ENCODE data around the gene HPDL. TPM values are rescaled to one million over a fixed set of nuclear protein-coding genes. Genes with fewer than 3 reads are reported as not detected.

HPDL gene
- polyA plus RNA-seq, 3 donors from 2014 or later, result 0.90 to 2.2 (median 1.1) TPM

- no peak overlapping the region for H3K27ac Mint-ChIP-seq
- peaks cover 0 to 2% (median 0%) of the 10 kb centered on the region in 3 donors for H3K27me3 Mint-ChIP-seq (ENCODE audit: low read depth in 3 of 3)
- no peak overlapping the region for H3K4me3 Mint-ChIP-seq
- peaks cover 0 to 14% (median 0%) of the 10 kb centered on the region in 3 donors for H3K36me3 Mint-ChIP-seq
- DNase-seq, result no peak
- no peaks in the 10 kb centered on the region for H3K9me3 Mint-ChIP-seq
- peaks cover 11 to 15% of the 10 kb centered on the region in 2 donors for H3K4me1 Mint-ChIP-seq
Observed at GRCh38 chr1:45331436-45332345, 5.0 kb downstream of the HPDL start.

GRCh38 chr1:45332346-45332720 lies 5.6 kb downstream of the HPDL start:
- Mint-ChIP-seq H3K27ac (no peak overlapping the region), H3K36me3 (peaks cover 0 to 14% (median 0%) of the 10 kb centered on the region in 3 donors), H3K4me3 (no peak overlapping the region), H3K4me1 (peaks cover 11 to 19% of the 10 kb centered on the region in 2 donors), H3K9me3 (no peaks in the 10 kb centered on the region), H3K27me3 (ENCODE audit: low read depth in 3 of 3) (peaks cover 0 to 2% (median 0%) of the 10 kb centered on the region in 3 donors)
- DNase-seq, result no peak

- H3K4me3 Mint-ChIP-seq, result no peak overlapping the region
- H3K36me3 Mint-ChIP-seq, result peaks cover 0 to 10% (median 0%) of the 10 kb centered on the region in 3 donors
- peaks cover 30 to 35% of the 10 kb centered on the region in 2 donors for H3K4me1 Mint-ChIP-seq
- H3K27ac Mint-ChIP-seq, result peak overlapping the region in 4 of 6 donors; percentile 2 to 51 (median 38)
- no peak for DNase-seq
- H3K27me3 Mint-ChIP-seq (ENCODE audit: low read depth in 3 of 3), result peaks cover 1 to 2% (median 2%) of the 10 kb centered on the region in 3 donors
- no peaks in the 10 kb centered on the region for H3K9me3 Mint-ChIP-seq
Observed at GRCh38 chr1:45334308-45335245, 7.9 kb downstream of the HPDL start.

- Mint-ChIP-seq H3K27ac (no peak overlapping the region), H3K27me3 (ENCODE audit: low read depth in 3 of 3) (peaks cover 2 to 6% (median 6%) of the 10 kb centered on the region in 3 donors), H3K4me1 (peaks cover 41 to 48% of the 10 kb centered on the region in 2 donors), H3K4me3 (no peak overlapping the region), H3K36me3 (peaks cover 0 to 4% (median 0%) of the 10 kb centered on the region in 3 donors), H3K9me3 (no peaks in the 10 kb centered on the region)
- DNase-seq, result no peak
Observed at GRCh38 chr1:45335855-45336324, 9.2 kb downstream of the HPDL start.

GRCh38 chr1:45337630-45338325 lies 11.1 kb downstream of the HPDL start:
- H3K27me3 Mint-ChIP-seq (ENCODE audit: low read depth in 3 of 3), result peaks cover 2 to 6% (median 6%) of the 10 kb centered on the region in 3 donors
- H3K4me3 Mint-ChIP-seq, result peak overlapping the region in 4 of 5 donors; percentile 26 to 99 (median 46)
- peaks cover 0 to 8% (median 0%) of the 10 kb centered on the region in 3 donors for H3K36me3 Mint-ChIP-seq
- peaks cover 54 to 66% of the 10 kb centered on the region in 2 donors for H3K4me1 Mint-ChIP-seq
- H3K27ac Mint-ChIP-seq, result peak overlapping the region in 5 of 6 donors; percentile 23 to 93 (median 50)
- H3K9me3 Mint-ChIP-seq, result no peaks in the 10 kb centered on the region
- no peak for DNase-seq

GRCh38 chr1:45339789-45340558 lies 13.3 kb downstream of the HPDL start, which contains the start of the genes MUTYH and TOE1:
Gene MUTYH (minus strand): TSS chr1:45340440. CDS start chr1:45334505, 5,935 bp downstream.
Gene TOE1 (plus strand): TSS chr1:45340170. CDS start chr1:45340253, 83 bp downstream.
- H3K27ac Mint-ChIP-seq, result peak within 1 kb of the TSS; percentile 93 to 99 (median 98)
- H3K4me1 Mint-ChIP-seq, result peaks cover 47 to 59% of the 10 kb centered on the region in 2 donors
- H3K4me3 Mint-ChIP-seq, result peak within 1 kb of the TSS; percentile 97 to 99 (median 98)
- H3K36me3 Mint-ChIP-seq, result peaks cover 0 to 12% (median 0%) of the 10 kb centered on the region in 3 donors
- H3K27me3 Mint-ChIP-seq (ENCODE audit: low read depth in 3 of 3), result peaks cover 2 to 6% (median 6%) of the 10 kb centered on the region in 3 donors
- no peaks in the 10 kb centered on the region for H3K9me3 Mint-ChIP-seq
- peak; percentile 87 to 89 (median 88) for DNase-seq

- Mint-ChIP-seq H3K4me3 (peak overlapping the region; percentile 97 to 99 (median 98)), H3K4me1 (peaks cover 47 to 59% of the 10 kb centered on the region in 2 donors), H3K27ac (peak overlapping the region; percentile 93 to 99 (median 98)), H3K9me3 (no peaks in the 10 kb centered on the region), H3K27me3 (ENCODE audit: low read depth in 3 of 3) (peaks cover 2 to 6% (median 6%) of the 10 kb centered on the region in 3 donors), H3K36me3 (peaks cover 0 to 12% (median 0%) of the 10 kb centered on the region in 3 donors)
- DNase-seq, result no peak
Observed at GRCh38 chr1:45340816-45341466, 14.2 kb downstream of the HPDL start.

GRCh38 chr1:45344499-45344898 lies 17.8 kb downstream of the HPDL start:
- Mint-ChIP-seq H3K4me1 (peaks cover 25 to 32% of the 10 kb centered on the region in 2 donors), H3K27me3 (ENCODE audit: low read depth in 3 of 3) (peaks cover 0 to 5% (median 3%) of the 10 kb centered on the region in 3 donors), H3K4me3 (no peak overlapping the region), H3K27ac (no peak overlapping the region), H3K9me3 (no peaks in the 10 kb centered on the region), H3K36me3 (peaks cover 0 to 12% (median 0%) of the 10 kb centered on the region in 3 donors)
- DNase-seq, result no peak

GRCh38 chr1:45345014-45345413 lies 18.3 kb downstream of the HPDL start:
- Mint-ChIP-seq H3K4me1 (peaks cover 22 to 26% of the 10 kb centered on the region in 2 donors), H3K9me3 (no peaks in the 10 kb centered on the region), H3K36me3 (peaks cover 0 to 12% (median 0%) of the 10 kb centered on the region in 3 donors), H3K27me3 (ENCODE audit: low read depth in 3 of 3) (peaks cover 0 to 3% (median under 1%) of the 10 kb centered on the region in 3 donors), H3K27ac (no peak overlapping the region), H3K4me3 (no peak overlapping the region)
- no peak for DNase-seq

- no peaks in the 10 kb centered on the region for H3K27me3 Mint-ChIP-seq (ENCODE audit: low read depth in 3 of 3)
- DNase-seq, result no peak
- H3K4me3 Mint-ChIP-seq, result no peak overlapping the region
- H3K9me3 Mint-ChIP-seq, result no peaks in the 10 kb centered on the region
- peaks cover 0 to 12% (median 0%) of the 10 kb centered on the region in 3 donors for H3K36me3 Mint-ChIP-seq
- H3K4me1 Mint-ChIP-seq, result peaks cover 9 to 12% of the 10 kb centered on the region in 2 donors
- H3K27ac Mint-ChIP-seq, result peak overlapping the region in 2 of 6 donors; percentile 5 to 46
Observed at GRCh38 chr1:45346473-45346872, 19.8 kb downstream of the HPDL start.

GRCh38 chr1:45348020-45348419 lies 21.3 kb downstream of the HPDL start:
- Mint-ChIP-seq H3K27me3 (ENCODE audit: low read depth in 3 of 3) (no peaks in the 10 kb centered on the region), H3K9me3 (no peaks in the 10 kb centered on the region), H3K4me3 (no peak overlapping the region), H3K27ac (peak overlapping the region in 1 of 6 donors; percentile 74), H3K36me3 (peaks cover 0 to 8% (median 0%) of the 10 kb centered on the region in 3 donors), H3K4me1 (no peaks in the 10 kb centered on the region)
- DNase-seq, result no peak

GRCh38 chr1:45348609-45348965 lies 21.9 kb downstream of the HPDL start:
- Mint-ChIP-seq H3K27me3 (ENCODE audit: low read depth in 3 of 3) (no peaks in the 10 kb centered on the region), H3K9me3 (no peaks in the 10 kb centered on the region), H3K36me3 (peaks cover 0 to 5% (median 0%) of the 10 kb centered on the region in 3 donors), H3K4me1 (peaks cover 0 to 2% of the 10 kb centered on the region in 2 donors), H3K4me3 (no peak overlapping the region), H3K27ac (peak overlapping the region in 2 of 6 donors; percentile 14 to 74)
- no peak for DNase-seq
